Amygdala (tissue), 56 donors: ENCODE results near the gene MN1.

Experiments
- DNase-seq, 56 donors: peaks; one replicate each; lab custom pipeline; 2025; lab: John Stamatoyannopoulos, UW

MN1 gene

GRCh38 chr22:27801202-27801615, 347 bp downstream of the MN1 start:
- DNase-seq = peak in 7 of 56 donors; percentile 54 to 80 (median 61)

- DNase-seq = peak in 4 of 56 donors; percentile 17 to 54 (median 42)
Observed at GRCh38 chr22:27800250-27801201, 1.0 kb downstream of the MN1 start.

GRCh38 chr22:27799827-27800249, 1.7 kb downstream of the MN1 start:
- DNase-seq = peak in 4 of 56 donors; percentile 22 to 53 (median 40)

GRCh38 chr22:27799015-27799826, 2.3 kb downstream of the MN1 start:
- DNase-seq = no peak

- no peak for DNase-seq
Observed at GRCh38 chr22:27798511-27799014, 3.0 kb downstream of the MN1 start.

- DNase-seq = peak in 3 of 56 donors; percentile 16 to 45 (median 24)
Observed at GRCh38 chr22:27797520-27798391, 3.8 kb downstream of the MN1 start.

GRCh38 chr22:27796829-27797519, 4.6 kb downstream of the MN1 start:
- peak in 1 of 56 donors; percentile 27 for DNase-seq

GRCh38 chr22:27795696-27796517, 5.6 kb downstream of the MN1 start:
- no peak for DNase-seq

GRCh38 chr22:27795053-27795452, 6.5 kb downstream of the MN1 start:
- DNase-seq = peak in 33 of 56 donors; percentile 14 to 78 (median 40)

GRCh38 chr22:27794226-27794625, 7.3 kb downstream of the MN1 start:
- DNase-seq = no peak

GRCh38 chr22:27793576-27793975, 8.0 kb downstream of the MN1 start:
- DNase-seq = peak in 1 of 56 donors; percentile 10

GRCh38 chr22:27792452-27793161, 8.9 kb downstream of the MN1 start:
- DNase-seq = no peak

- DNase-seq = no peak
Observed at GRCh38 chr22:27791859-27792241, 9.7 kb downstream of the MN1 start.

GRCh38 chr22:27791159-27791858, 10.2 kb downstream of the MN1 start:
- no peak for DNase-seq

GRCh38 chr22:27790376-27791158, 11.0 kb downstream of the MN1 start:
- peak in 1 of 56 donors; percentile 32 for DNase-seq
